HG03045 (cell line): Measurements from ENCODE around the gene VEPH1.
"Not testable (repeated sequence)": the region's sequence is repeated elsewhere in the genome, so short reads cannot be mapped to it uniquely, and the experiment has no call there.

Source experiments
- ATAC-seq: cut with Tn5 transposase; IDR thresholded peaks from one replicate; pipeline ENCODE4 v1.9.1; 2021; ENCODE audit warnings: mild to moderate bottlenecking, moderate library complexity; ENCODE audit not compliant: unreplicated experiment

Gene VEPH1

GRCh38 chr3:157355276-157355675 lies 147.9 kb downstream of the VEPH1 start:
- no peak for ATAC-seq

- ATAC-seq = no peak
These were observed 148.5 kb downstream of the VEPH1 start for GRCh38 chr3:157354722-157355121.

- no peak for ATAC-seq
These were observed 149.0 kb downstream of the VEPH1 start for GRCh38 chr3:157354254-157354653.

DNA sequence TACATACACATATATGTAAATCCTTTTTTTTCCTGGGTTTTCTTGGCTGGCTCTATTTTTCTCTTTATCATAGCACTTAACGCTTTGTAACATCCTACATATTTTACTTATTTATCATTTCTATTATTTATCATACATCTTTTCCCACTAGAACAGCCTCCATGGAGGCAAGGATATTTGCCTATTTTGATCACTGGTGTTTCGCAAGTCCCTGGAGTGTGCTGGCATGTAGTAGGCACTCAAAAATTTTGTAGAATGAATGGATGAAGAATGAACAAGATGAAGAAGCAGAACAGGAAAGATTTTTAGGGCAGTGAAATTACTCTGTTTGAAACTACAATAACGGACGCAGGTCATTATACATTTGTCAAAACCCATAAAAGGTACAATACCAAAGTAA lies 149.6 kb downstream of the VEPH1 start:
- no peak for ATAC-seq

GRCh38 chr3:157351981-157352380 lies 151.2 kb downstream of the VEPH1 start:
- no peak for ATAC-seq

GRCh38 chr3:157350651-157351050 lies 152.6 kb downstream of the VEPH1 start:
- not testable (repeated sequence) for ATAC-seq

- not testable (repeated sequence) for ATAC-seq
These were observed 154.7 kb downstream of the VEPH1 start for GRCh38 chr3:157348304-157349075.

DNA sequence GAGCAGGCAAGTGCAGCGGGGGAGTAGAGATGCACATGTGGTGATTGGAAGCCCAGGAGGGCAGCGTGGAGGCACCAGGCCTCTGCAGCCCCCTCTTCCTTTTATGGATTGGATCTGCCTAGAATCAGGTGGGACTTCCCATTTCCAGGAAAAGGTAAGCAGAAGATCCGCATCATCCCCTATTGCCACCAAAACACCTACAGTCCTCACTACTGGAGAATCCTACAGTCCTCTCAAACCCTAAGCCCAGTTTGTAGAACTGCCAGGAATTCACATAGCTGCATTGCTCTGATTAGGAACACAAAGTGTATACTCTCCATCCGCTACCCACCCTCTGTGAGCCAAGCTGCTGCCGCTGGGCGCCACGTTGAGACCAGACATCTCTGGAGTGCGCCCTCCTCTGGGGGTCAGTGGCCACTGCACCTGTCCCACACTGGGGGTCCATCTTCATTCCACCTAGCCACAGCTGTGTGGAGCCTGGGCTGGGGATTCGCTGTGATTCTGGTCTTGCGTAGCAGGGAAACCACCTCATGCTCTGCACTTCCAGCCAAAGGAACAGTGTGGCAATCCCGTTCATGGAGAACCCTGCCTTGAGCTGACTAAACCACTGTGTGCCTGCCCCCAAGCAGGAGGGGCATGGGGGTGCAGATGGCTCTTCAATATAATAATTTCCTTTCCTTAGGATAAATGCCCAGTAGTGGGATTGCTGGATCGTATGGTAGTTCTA lies 155.5 kb downstream of the VEPH1 start:
- ATAC-seq = no peak

DNA sequence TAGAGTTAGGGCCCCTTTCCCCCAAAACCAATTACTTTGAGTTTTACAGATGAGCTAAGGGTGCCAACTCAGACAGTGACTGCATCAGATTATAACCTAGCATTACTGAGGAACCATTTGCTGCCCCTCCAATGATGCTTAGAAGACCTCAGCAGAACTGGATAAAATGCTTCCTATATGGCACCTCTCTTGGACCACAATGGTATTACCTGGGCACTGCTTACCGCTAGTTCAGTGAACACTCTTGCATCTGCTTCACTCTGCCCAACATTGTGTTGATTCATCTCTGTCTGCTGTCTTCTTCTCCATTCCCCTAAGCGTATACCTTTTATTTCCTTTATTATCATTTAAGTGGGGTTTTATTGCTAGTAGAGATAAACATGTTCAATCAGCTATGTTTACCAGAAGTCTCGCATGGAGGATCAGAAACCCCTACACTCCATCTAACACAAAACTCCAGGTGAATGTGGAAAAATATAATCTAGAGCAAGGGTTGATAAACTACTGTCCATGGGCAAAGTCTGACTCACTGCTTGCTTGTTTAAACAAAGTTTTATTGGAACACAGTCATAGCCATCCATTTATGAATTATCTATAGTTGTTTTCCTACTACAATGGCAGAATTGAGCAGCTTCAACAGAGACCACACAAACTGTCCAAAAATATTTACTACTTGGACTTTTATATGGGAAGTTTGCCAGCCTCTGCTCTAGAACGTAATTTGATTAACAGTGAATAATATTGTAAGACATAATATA lies 166.8 kb downstream of the VEPH1 start:
- ATAC-seq = no peak

GRCh38 chr3:157335233-157336076 lies 167.8 kb downstream of the VEPH1 start:
- ATAC-seq = no peak

- no peak for ATAC-seq
These were observed 169.6 kb downstream of the VEPH1 start for GRCh38 chr3:157333551-157333991.

GRCh38 chr3:157330206-157330605 lies 173.0 kb downstream of the VEPH1 start:
- ATAC-seq = no peak

DNA sequence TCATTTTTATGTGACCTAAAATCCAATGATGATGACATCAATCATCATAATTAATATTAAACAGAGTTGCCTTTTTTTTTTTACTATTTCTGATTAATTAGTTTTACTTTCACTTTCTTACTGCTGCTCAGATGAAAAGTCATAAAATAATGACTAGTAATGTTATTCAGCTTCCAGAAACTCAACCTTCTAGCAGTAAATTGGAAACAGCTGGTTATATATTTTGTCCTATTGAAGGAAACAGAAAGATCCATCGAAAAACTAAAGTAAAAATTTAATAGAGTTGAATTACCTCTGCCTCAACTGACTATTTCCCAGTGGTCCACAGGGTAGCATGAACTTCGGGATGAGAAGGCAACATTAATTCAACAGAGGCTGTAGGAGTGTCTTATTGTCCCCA lies 173.7 kb downstream of the VEPH1 start:
- no peak for ATAC-seq

DNA sequence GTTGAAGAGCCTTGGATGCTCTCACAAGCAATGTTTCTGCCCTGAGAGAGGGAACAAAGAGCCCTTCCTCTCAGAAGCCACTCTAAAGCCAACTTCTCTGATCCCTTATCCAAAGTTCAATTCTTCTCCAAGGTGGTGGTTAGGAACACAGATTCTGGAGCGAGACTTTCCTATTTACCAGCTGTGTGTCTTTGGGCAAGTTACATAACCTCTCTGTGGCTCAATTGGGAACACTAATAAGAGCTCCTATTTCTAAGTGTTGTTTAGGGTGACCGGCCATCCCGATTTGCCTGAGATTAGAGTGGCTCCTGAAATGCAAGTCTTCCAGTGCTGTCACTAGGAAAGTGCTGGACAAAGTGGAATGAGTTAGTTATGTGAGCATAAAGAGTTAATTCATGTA lies 175.4 kb downstream of the VEPH1 start:
- no peak for ATAC-seq

GRCh38 chr3:157327018-157327417 lies 176.2 kb downstream of the VEPH1 start:
- no peak for ATAC-seq

GRCh38 chr3:157324869-157325268 lies 178.3 kb downstream of the VEPH1 start:
- ATAC-seq = not testable (repeated sequence)

DNA sequence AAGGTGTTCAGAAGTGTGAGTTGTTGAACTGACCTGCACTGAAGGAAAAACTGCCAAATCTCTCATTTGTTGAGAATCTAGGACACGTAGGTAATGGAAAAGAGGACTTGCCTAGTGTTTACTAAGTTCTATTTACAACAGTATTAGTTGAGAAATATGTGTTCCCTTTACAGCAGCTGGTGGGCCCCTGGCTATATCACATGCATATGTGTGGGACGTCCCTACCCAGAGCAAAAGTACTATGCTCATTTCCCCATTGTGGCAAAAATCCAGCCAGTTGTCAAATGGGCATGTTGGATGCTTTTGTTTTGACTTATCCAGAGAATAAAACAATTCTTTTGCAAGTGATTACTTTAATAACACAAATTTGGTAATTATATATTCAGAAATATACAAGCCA lies 179.9 kb downstream of the VEPH1 start:
- no peak for ATAC-seq

DNA sequence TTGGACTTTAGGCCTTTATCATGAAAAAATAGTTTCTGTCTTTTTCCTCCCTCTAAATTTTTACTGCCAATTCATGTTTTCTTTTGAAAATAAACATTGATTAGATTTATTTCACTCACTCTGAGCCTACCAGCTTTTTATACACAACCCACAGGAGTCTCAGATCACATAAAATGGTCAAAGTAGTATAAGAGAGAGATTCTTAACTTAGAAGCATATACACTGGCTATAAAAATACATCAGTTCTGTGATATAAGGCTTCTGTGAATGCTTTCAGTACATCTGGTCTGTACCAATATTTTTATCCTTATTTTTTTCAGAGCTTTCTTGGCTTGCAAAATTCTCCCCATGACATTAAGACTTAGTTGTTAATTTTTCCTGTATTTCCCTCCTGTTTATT lies 183.5 kb downstream of the VEPH1 start:
- ATAC-seq = no peak

GRCh38 chr3:157318639-157319288 lies 184.5 kb downstream of the VEPH1 start:
- ATAC-seq = no peak

GRCh38 chr3:157317895-157318294 lies 185.3 kb downstream of the VEPH1 start:
- no peak for ATAC-seq
